Left cardiac atrium (tissue), 4 donors: Measurements from ENCODE around the gene AGBL1. TPM values are rescaled to one million over a fixed set of nuclear protein-coding genes. Genes with fewer than 3 reads are reported as not detected.
"Not testable (repeated sequence)": the region's sequence is repeated elsewhere in the genome, so short reads cannot be mapped to it uniquely, and the experiment has no call there.

Experiments used
- ATAC-seq, 2 donors: fragments of 200-7000 bp; cut with Tn5 transposase; one replicate each; pipeline ENCODE4 v1.9.1; 2020; ENCODE audit warnings: mild to moderate bottlenecking in 2 of 2, moderate library complexity in 2 of 2
- DNase-seq: peaks from one replicate; pipeline ENCODE4 v3.0.0-alpha.2; 2020
- intact Hi-C, 2 donors: fragments of 100-400 bp; cut with DNase I; formaldehyde crosslinking; loops; one replicate each; pipeline versions ENCODE4 v1.14.1 to v1.15.1; 2022 to 2023
- total RNA-seq, 2 donors: library from RNA; stranded (reverse); fragmentation: NEBNext Ultra II Directional; extraction: Animal tissue kit (Norgen Biotek cat#: 25700); gene quantifications; one replicate each; pipeline ENCODE4 v1.2.1, GENCODE V29; 2021
- donor health status: DM: no; HTN: yes; CAD: no.
- donor health status: DM: no; HTN: yes; CAD: no; lungs with severe emphysema.
- donor health status: DM: yes; HTN: yes; CAD: no.
- donor health status: Dilated cardiomyopathy.

The AGBL1 gene
- total RNA-seq, 2 donors from 2014 or later: 0.05 TPM; not detected in 1

DNA sequence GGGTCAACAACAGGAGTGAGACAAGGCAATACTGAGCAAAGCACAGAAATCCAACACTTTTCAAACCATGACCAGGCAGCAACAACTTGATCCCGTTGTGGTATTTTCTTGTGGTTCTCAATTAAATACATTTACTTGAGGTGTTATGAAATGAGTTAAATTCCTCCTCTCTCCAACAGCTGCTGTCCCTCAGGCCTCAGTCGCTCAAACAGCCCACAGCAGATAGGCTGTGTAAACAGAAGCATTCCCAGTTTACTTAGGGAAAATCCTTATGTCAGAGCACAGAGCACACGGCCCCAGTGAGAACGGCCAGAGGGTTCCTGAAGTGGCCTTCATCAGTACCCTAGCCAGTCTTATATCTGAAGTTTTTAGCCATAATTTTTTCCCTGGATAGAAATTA, 359.9 kb downstream of the AGBL1 start:
- DNase-seq: no peak
- intact Hi-C loops: no loop called here
- no peak for ATAC-seq

DNA sequence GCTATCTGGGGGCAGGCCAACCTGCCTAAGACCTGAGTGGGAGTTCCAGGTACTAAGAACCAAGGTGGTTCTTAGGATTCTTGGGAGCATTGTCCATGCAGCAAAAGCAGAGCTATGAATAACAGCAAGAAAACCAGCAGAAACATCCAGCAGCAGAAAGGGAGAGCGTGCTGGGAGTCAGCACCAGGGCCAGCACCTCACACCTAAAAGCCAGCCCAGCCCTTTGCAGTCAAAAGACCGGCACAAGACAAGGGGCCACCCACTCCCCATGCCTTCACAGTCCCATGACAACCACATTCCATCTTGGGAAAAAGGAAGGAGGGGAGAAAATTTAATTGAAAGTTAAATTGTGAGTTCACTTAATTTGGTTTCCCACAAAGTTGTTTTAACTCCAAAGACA, 364.9 kb downstream of the AGBL1 start:
- ATAC-seq: no peak
- no peak for DNase-seq
- intact Hi-C loops: no loop called here

DNA sequence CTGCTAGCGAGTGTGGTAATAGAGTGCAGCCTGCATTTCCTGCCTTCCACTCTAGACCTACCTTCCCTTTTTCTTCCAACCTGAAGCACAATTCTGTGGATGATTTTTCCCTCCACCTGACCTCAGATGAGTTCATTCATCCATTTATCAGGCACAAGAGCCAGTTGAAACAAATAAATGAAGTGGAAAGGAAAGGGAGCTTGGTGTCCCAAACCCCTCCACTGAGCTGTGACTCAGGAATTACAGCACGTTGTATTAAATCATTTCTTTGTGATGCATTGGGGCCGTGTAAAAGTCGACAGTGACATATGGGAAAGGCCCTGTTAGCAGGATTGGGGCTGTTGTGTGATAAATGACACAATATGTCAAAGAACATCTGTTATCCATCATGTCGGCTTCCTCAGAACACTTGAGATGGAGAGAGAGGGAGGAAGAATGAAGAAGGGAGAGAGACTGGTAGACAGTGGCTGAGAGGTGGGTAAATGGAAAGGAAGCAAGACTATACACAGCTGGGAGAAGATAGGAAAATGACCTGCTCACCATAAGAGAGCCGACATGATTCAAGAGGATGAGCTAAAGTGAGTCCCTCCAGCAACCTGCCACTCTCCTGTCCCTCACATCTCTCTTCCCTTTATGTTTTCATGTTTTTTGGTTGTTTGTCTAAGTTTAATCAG, 366.0 kb downstream of the AGBL1 start:
- intact Hi-C loops: no loop called here
- DNase-seq (no peak), ATAC-seq (no peak)

DNA sequence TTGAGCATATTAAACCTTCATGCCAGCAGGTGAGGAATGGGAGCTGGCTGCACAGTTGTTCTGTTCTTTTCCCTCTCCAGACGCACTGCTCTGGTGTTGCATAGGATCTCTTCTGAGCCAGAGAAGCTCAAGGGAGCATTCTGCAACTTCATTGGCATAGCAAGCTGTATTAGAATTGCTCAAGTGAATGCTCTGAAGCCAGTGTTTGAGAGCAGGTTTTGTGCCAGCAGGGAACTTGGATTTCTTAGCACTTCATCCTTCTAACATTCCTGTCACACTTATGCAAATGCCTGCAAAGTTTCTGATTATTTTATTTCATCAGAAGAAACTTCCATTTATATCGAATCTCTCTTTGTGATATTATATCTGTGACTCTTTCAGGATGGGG, 366.6 kb downstream of the AGBL1 start:
- intact Hi-C loops: no loop called here
- ATAC-seq (peak in 1 of 2 donors; percentile 83), DNase-seq (no peak)

DNA sequence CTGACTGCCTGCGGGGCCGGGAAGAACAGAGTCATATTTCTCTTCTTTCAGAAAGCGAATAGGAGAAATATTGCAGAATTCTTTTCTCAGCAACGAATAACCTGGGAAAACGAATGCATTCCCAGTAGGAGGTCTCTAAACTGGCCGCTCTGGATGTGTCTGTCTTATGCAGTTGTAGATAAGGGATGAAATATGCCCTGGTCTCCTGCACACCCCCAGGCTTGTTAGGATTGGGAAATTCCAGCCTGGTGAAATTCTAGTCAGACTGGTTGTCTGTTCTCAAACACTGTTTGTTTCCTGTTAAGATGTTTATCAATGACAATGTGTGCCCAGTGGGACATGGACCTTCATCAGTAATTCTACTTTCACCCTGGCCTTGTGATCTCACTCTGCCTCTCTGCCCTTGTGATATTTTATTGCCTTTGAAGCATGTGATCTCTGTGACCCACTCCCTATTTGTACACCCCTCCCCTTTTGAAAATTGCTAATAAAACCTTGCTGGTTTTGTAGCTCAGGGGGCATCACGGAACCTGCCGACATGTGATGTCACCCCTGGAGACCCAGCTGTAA, 385.9 kb downstream of the AGBL1 start:
- intact Hi-C loops, DNase-seq, ATAC-seq: not testable (repeated sequence)

DNA sequence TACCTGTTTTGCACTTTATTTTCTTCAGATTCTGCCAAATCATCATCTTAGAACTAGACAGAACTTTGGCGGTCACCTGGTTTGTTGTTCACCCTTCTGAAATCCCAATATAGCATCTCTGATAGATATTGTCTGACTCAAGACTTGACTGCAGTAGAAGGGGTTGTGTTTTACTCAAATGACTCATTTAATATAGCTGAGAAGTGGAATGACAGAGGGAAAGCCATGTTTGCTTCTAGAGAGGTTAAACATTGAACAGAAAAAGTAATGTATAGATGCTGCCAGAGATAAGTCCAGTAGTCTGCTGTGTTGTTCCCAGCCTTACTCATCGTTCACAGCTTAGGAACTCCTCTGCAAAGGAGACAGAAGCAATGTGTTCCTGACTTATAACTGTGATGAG, 402.0 kb downstream of the AGBL1 start:
- intact Hi-C loops: no loop called here
- no peak for ATAC-seq
- DNase-seq: no peak

DNA sequence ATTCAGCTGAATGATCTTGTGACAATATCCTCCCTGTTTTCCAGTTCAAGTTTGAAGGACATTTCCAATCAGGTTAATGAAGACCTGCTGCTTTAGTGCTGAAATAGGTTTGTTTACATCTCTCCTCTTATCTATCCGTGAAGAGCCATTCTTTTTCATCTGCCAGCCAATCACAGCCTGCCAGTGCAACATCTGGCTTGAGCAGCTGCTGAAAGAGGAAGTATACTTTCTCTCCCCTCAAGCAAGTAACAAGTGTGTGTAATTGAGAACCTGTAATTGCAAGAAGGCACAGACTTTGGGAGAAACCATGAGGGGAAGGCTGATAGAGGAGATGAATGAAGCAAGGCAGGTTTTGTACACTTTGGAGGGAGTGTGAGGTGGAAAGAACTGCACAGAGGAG, 404.3 kb downstream of the AGBL1 start:
- intact Hi-C loops: no loop called here
- DNase-seq: no peak
- ATAC-seq: no peak

DNA sequence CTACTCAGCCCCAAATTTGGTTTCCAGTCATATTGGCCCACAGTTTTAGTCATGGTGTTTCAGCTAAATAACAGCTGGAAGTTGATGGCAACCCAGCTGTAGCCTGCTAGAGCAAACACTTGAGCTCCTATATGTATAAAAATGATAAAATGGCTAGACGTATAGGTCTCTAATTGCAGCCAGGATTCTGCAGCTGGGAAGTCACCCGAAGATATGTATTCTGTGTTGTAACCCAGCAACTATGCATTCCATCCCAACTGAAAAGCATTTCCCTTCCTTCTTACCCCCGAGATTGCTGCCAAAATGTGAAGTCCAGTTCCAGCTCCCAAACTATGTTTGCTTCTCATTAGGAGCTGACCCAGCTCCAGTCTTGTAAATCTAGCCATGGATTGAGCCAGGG, 408.4 kb downstream of the AGBL1 start:
- intact Hi-C loops: no loop called here
- ATAC-seq (no peak), DNase-seq (no peak)

DNA sequence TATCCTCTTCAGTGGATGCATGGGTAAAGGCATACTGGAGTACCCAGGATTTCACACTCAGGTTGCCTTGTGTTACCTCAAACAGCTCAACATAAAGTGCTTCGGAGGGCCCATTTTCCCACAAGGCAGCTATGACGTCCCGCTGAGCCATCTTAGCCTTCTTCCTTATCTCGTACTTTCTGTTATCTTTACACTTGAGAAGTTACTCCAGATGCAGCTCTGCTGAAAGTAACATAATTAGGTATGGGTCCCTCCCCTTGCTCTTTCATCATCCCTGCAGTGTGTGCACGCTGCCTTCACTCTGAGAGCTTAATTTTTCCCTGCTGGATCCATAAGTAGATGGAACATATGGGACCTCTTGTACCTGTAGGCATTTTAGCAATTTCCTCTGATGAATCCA, 410.3 kb downstream of the AGBL1 start:
- intact Hi-C loops: no loop called here
- no peak for DNase-seq
- ATAC-seq: peak in 1 of 2 donors; percentile 58

DNA sequence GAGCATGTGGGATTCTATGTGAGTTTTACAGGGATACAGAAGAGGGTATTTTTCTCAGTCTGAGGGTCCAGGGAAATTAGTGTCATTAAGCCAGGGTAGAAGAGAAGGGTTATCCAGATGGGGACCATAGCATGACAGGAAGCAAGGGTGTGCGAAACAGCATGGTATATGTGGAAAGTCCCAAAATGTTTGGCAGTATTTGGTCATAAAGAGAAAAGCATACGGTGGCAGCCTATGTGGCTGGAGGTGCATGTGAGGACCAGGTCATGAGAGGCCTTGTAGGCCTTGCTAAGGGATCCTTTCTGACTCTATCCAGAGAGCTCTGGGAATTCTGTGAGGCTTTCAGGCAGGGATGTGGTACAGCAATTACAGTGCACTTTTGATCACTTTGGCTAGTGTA, 411.4 kb downstream of the AGBL1 start:
- ATAC-seq (no peak), DNase-seq (no peak)
- intact Hi-C loops: no loop called here

DNA sequence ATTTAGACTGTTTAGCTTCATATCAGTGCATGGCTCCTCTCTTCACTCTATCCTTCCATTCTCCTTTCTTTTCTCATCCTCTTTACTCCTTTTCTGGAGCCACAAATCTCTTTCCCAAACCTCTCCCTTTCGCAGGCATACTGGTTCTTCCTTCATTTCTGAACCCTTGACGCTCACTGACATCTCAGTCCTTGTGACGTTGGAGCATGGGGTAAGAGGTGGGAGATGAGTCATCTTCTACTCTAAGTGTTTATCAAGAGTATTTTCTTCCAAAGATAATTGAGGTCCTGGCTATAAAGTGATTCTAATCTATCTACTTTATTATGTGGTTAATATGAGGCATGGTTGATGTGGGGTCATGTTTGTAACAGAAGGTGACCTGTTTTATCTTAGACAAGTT, 414.2 kb downstream of the AGBL1 start:
- ATAC-seq (no peak), DNase-seq (no peak)
- intact Hi-C loops: no loop called here

DNA sequence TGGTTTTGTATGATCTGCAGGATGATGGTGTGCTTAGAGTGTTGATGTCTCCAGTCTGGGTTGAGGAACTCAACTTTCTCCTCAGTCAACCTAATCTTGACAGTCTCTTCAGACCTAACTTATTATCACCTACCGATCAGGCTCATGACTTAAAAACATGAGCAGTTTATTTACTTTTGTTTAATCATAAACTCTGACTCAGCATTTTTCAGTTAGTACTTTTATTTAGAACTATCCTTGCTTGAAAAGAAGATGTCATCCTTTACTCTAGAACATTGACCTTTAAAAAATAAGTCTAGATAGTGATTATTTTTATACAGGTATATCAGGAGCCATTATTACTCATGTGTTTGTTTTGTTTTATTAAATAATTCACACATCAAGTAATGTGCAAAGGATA, 414.8 kb downstream of the AGBL1 start:
- ATAC-seq (no peak), DNase-seq (no peak)
- intact Hi-C loops: no loop called here

DNA sequence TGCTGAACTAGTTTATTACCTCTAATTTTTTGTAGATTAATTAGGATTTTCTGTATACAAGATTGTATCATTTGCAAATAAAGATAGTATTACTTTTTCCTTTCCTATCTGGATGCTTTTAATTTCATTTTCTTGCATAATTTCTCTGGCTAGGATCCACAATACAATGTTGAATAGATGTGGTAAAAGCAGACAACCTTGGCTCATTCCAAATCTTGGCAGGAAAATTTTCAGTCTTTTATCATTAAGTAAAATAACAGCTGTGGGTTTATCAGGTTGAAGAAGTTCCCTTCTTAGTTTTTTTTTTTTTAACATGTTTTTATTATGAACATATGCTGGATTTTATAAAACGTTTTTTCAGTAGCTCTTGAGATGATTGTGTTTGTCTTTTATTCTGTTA, 422.6 kb downstream of the AGBL1 start:
- intact Hi-C loops: no loop called here
- DNase-seq (no peak), ATAC-seq (no peak)

DNA sequence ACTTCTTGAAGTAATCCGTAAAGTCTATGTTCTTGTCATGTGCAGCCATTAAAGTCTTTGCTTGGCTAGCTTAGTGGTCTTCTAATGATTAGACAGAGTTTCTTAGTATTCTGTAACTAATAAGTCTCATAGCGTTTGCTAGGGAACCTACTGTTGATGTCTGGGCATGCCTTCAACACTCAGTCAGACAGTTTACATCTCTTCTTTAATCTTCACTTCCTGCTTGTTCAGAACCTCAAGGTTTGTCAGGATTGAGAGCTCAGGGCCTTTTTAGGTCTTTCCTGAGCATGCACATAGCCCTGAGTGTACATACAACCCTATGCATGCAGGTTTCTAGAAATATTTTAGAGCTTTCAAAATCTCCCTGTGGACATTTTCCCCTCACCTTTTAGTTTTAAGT, 426.3 kb downstream of the AGBL1 start:
- intact Hi-C loops: no loop called here

DNA sequence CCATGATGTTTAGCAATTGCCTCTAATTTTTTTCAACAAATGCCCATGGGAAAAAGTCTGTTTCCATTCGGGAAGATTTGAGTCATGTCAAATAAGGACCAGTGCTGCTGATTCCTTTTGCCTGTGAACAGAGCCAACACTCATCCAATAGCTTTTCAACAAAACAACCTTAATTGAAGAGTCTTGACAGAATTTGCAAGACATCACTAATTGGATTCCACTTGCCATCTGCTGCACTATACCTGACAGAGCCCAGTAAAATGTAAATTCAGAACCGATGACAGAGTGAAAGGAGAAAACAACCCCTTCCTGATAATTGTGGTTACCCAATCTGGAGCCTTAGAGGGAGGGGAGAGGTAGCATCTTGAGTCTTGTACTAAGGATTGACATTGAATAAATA, 426.7 kb downstream of the AGBL1 start:
- ATAC-seq (no peak), DNase-seq (no peak)
- intact Hi-C loops: no loop called here

More for the DNA sequence above, 426.3 kb downstream of the AGBL1 start:
- ATAC-seq (no peak), DNase-seq (no peak)

DNA sequence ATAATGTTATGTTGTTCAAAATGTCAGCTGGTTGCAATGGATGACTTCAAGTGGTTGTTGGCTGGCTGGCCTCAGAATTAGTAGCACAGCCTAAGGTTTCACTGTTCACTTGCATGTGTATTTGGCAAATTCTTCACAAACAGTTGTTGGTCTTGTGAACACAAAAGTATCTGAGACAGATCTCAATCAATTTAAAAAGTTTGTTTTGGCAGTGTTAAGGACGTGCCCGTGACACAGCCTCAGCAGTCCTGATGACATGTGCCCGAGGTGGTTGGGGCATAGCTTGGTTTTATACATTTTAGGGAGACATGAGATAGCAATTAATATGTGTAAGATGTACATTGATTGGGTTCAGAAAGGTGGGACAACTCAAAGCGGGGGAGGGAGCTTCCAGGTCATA, 436.0 kb downstream of the AGBL1 start:
- intact Hi-C loops: no loop called here
- ATAC-seq: no peak
- no peak for DNase-seq

DNA sequence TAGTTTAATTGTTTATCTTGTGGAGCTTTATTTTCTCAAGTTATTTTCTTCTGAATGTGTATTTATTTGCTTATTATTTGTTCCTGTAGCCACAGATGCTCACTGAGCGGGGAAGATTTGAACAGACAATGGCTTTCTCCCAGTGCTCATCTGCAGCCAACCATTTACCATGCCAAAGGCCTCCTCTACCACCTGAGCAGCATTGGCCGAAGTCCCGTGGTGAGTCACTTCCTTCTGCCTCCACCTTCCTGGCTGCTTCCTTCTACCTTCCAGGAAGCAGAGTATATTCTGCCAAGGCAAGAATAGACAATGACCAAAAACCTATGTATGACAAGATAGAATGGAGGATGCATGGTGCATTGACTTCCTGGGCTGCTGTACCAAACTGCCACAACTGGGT, 443.1 kb downstream of the AGBL1 start:
- ATAC-seq (no peak), DNase-seq (no peak)
- intact Hi-C loops: no loop called here

DNA sequence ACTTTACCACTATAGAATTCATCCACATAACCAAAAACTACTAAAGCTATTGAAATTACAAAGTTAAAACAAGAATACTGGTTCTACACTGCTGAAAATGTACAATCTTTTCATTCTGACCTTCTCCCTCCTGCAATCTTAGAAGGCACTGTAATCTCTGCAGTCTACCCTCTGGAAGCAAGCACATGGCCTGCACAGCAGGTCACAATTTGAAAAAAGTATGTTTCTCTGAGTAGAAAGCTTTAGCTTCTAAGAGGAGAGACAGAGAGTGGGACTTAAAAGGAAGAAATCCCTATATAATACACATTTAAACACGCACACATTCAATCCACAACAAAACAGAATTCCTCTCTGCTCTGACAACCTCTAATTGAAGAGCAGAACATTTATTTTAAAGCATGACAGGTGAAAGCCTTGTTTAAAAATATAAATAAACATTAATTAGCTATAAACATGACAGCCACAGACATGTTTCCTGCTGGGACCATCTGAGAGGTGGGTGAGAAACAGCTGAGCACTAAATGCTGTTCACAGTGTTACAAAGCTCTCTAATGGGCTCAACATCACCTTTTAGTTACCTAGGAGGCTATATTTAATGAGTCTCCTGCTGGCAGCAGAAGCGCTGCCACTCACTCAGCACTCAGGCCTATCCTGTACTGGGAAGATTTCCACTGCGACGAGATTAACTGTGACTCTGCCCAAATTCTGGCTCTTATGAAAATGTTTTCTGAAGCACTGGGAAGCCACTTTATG, 447.4 kb downstream of the AGBL1 start:
- ATAC-seq (no peak), DNase-seq (no peak)
- intact Hi-C loops: no loop called here

DNA sequence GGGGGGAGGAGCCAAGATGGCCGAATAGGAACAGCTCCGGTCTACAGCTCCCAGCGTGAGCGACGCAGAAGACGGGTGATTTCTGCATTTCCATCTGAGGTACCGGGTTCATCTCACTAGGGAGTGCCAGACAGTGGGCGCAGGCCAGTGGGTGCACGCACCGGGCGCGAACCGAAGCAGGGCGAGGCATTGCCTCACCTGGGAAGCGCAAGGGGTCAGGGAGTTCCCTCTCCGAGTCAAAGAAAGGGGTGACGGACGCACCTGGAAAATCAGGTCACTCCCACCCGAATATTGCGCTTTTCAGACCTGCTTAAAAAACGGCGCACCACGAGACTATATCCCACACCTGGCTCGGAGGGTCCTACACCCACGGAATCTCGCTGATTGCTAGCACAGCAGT, 448.4 kb downstream of the AGBL1 start:
- ATAC-seq, DNase-seq, intact Hi-C loops: not testable (repeated sequence)

DNA sequence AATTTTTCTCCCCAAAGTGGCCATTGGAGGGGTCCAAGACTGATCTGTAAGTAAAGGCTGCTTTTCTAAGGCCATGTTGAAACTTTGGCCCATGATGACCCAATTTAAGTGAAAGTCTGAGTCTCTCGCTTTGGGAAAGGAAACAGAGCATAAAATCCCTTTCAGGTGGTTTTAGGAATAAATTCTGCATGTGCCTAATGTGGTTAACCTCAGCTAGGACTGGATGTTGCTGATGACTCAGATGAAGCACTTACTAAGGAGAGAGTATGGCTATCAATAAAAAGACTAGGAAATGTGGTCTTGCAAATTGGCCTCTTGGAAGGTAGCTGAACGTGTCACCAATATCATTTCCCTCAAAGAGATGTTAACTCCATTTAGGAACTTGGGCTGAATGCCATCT, 458.5 kb downstream of the AGBL1 start:
- DNase-seq (no peak), ATAC-seq (no peak)
- intact Hi-C loops: no loop called here
